ENCODE data around the gene MYMX. TPM values are rescaled to one million over a fixed set of nuclear protein-coding genes. Genes with fewer than 3 reads are reported as not detected.

The MYMX gene
- total and polyA plus RNA-seq, 2 of the 4 experiments (the other 2 are of a cell fraction): not detected

- intact Hi-C loops (cut with micrococcal nuclease): no loop called here
- Histone ChIP-seq H3K9ac (ENCODE audit: low read depth, low read length) (peak overlapping the region; percentile 32; the same call in 1 of the 2 replicates), H2BK5ac (ENCODE audit: low read depth, low read length, poor library complexity, severe bottlenecking) (no peak overlapping the region), H3K4me2 (ENCODE audit: low read depth, low read length) (peak overlapping the region; percentile 86), H4K20me1 (ENCODE audit: insufficient read depth, low read length) (no peaks in the 10 kb centered on the region), H3K36me3 (ENCODE audit: control insufficient read depth, insufficient read depth, low read length) (no peaks in the 10 kb centered on the region), H4K8ac (ENCODE audit: low read depth in 2 of 2, low read length in 2 of 2) (peak overlapping the region in 1 of 2 experiments; percentile 72; a peak in 1 of 4 replicates), H3K56ac (ENCODE audit: extremely low read depth, insufficient read depth, low read length) (no peak overlapping the region), H2AK9ac (replicated peaks; ENCODE audit: low read depth, low read length, poor library complexity) (peak overlapping the region; percentile 77), H3K14ac (replicated peaks; ENCODE audit: low read depth, low read length) (no peak overlapping the region), H3K27me3 (ENCODE audit: control insufficient read depth, insufficient read depth, low read length) (peaks cover 13% of the 10 kb centered on the region), H3K4me1 (ENCODE audit: control insufficient read depth, insufficient read depth, low read length) (peaks cover 13% of the 10 kb centered on the region), H4K5ac (ENCODE audit: low read depth, low read length) (no peak overlapping the region), H4K91ac (ENCODE audit: insufficient read depth, low read depth, low read length) (no peak overlapping the region), H3K4ac (ENCODE audit: low read depth, low read length) (peak overlapping the region; percentile 78), H3K27ac (ENCODE audit: insufficient read depth, low read length) (no peak overlapping the region), H2BK20ac (ENCODE audit: low read depth, low read length) (no peak overlapping the region), H2BK15ac (ENCODE audit: low read depth, low read length) (no peak overlapping the region), H2AFZ (replicated peaks; ENCODE audit: low read length, poor library complexity) (peak overlapping the region; percentile 98), H3K9me3 (ENCODE audit: control insufficient read depth, insufficient read depth, low read length) (no peaks in the 10 kb centered on the region), H3K18ac (ENCODE audit: low read depth, low read length) (no peak overlapping the region; the same call in 1 of the 2 replicates), H2AK5ac (ENCODE audit: low read depth, low read length) (no peak overlapping the region), H3K79me1 (ENCODE audit: low read depth in 1 of 2, low read length in 2 of 2) (0 out of 4 replicates have a peak, but pooled peaks cover 0 to under 1% of the 10 kb centered on the region in 2 experiments), H2BK120ac (ENCODE audit: low read depth, low read length) (no peak overlapping the region), H3K4me3 (ENCODE audit: insufficient read depth, low read depth, low read length) (peak overlapping the region; percentile 46), H3K9me1 (ENCODE audit: insufficient read depth, low read length) (peaks cover 4% of the 10 kb centered on the region; the same call in 1 of the 2 replicates), H3K23ac (ENCODE audit: low read depth, low read length) (no peak overlapping the region; the same call in 1 of the 2 replicates)
- no CpG with 5 or more reads among the region's 45 CpGs for WGBS, 2 experiments (ENCODE audit: extremely low coverage in 2 of 2, insufficient read length in 1 of 2)
- POLR2A ChIA-PET (ENCODE audit: unreplicated experiment): interaction anchor here (0.5 kb wide), 1 partner anchor 29 kb away, joined by 8 read pairs; no protein-coding TSS in a partner anchor
- ATAC-seq (ENCODE audit: low read depth) (peak; percentile 75), DNase-seq (peak; percentile 55)
- in situ Hi-C loops (cut with MboI; ENCODE audit: low sequenced_read_pairs): no loop called here
- no peak for TF ChIP-seq CHD1 (IDR thresholded peaks at IDR 0.05; ENCODE audit: low read depth, low read length)
- peak; percentile 22; the same call in 1 of the 2 replicates for TF ChIP-seq MAZ (IDR thresholded peaks at IDR 0.05; ENCODE audit: borderline replicate concordance, low read depth, low read length)
- dilution Hi-C loops (cut with HindIII; ENCODE audit: low sequenced_read_pairs, unreplicated experiment): no loop called here
- CTCF ChIA-PET: no interaction called here
- no TSS peak for BruUV-seq (replicated peaks)
Observed at GRCh38 chr6:44219053-44219814, 2.5 kb downstream of the MYMX start.

Measured in IMR-90 (cell line).